SKM-1 treated with dmso at 0.1 percent for 144 hours (cell line): ENCODE results near the gene ISOC1.
A peak's percentile ranks its signal among the peaks of the same experiment; 100 is the strongest.

ENCODE experiments used
- DNase-seq: peaks from one replicate; lab custom pipeline; 2025; ENCODE audit not compliant: unreplicated experiment; lab: John Stamatoyannopoulos, UW

Gene ISOC1

DNA sequence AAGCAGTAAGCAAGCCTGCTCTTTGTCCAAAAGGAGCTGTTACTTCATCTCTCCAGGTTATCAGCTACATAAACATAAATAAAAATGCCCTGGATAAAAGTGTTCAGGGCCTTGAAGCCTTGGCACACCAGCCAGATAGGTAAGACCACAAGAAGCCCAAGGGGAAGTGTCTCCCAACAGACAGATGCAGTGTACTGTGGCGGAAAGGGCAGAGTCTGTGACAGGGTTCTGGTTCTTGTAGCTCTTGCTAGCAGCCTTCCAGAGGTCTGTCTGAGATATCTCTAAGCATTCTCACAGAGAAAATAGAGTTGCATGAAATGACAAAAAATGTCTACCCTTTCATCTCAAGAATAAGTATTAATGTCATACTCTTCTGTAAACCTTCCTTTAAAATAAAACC, 30.1 kb downstream of the ISOC1 start:
- no peak for DNase-seq

GRCh38 chr5:129125819-129126218, 31.3 kb downstream of the ISOC1 start:
- DNase-seq, result no peak

- DNase-seq, result no peak
Observed at GRCh38 chr5:129133553-129133952, 39.0 kb downstream of the ISOC1 start.

- peak; percentile 2 for DNase-seq
Observed at GRCh38 chr5:129135633-129136032, 41.1 kb downstream of the ISOC1 start.

- DNase-seq, result no peak
Observed at GRCh38 chr5:129137637-129138036, 43.1 kb downstream of the ISOC1 start.

GRCh38 chr5:129141078-129141477, 46.5 kb downstream of the ISOC1 start:
- DNase-seq, result no peak

GRCh38 chr5:129141696-129142095, 47.1 kb downstream of the ISOC1 start:
- DNase-seq, result no peak

DNA sequence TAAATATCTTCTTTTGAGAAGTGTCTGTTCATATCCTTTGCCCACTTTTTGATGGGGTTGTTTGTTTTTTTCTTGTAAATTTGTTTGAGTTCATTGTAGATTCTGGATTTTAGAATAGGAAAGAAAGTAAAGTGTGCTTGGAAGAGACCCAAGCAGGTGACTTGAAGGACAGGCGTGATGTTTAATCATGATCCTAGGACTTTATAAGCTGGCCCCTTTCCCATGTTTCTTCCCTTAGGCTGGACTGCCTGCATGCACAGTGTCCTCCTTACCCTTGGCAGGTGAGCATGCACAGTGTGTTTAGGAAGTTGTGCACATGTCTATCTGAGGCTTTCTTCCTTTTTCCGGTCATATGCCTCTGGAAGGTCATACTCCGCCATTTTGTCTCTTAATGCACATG, 61.3 kb downstream of the ISOC1 start:
- DNase-seq, result no peak

DNA sequence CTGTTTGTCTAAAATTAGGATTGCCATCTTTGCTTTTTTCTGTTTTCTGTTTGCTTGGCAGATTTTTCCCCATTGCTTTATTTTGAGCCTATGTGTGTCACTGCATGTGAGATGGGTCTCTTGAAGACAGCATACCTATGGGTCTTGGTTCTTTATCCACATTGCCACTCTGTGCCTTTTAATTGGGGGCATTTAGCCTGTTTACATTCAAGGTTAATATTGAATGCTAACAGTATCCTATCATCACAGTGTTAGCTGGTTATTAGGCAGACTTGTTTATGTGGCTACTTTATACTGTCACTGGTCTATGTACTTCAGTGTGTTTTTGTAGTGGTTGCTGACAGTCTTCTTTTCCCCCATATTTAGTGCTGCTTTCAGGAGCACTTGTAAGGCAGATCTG, 67.3 kb downstream of the ISOC1 start:
- no peak for DNase-seq
